HCT116 (cell line): ENCODE measurements around the gene FA2H.

Source experiments
- CEBPB ChIP-seq: IDR thresholded peaks from 2 replicates; pipeline ENCODE4 v1.6.1; 2012; ENCODE audit warnings: low read depth
- EZH2phosphoT487 ChIP-seq: fragments of 200-600 bp; IDR thresholded peaks from 2 replicates; pipeline ENCODE4 v1.6.1; 2018; ENCODE audit warnings: antibody characterized with exemption, borderline replicate concordance
- POLR2A ChIP-seq: IDR thresholded peaks from 2 replicates; pipeline ENCODE4 v1.7.0; 2011; ENCODE audit warnings: borderline replicate concordance; ENCODE audit not compliant: insufficient read depth, insufficient read length; ENCODE audit errors: extremely low read depth
- POLR2AphosphoS5 ChIP-seq: IDR thresholded peaks from 2 replicates; pipeline ENCODE4 v1.6.1; 2011; ENCODE audit warnings: mild to moderate bottlenecking, low read depth, low read length, moderate library complexity
- SIN3A ChIP-seq: IDR thresholded peaks from 2 replicates; pipeline ENCODE4 v1.6.1; 2012; ENCODE audit warnings: low read depth
- TCF7L2 ChIP-seq: IDR thresholded peaks from 2 replicates; pipeline ENCODE4 v1.7.0; 2011; ENCODE audit warnings: borderline replicate concordance, inconsistent platforms; ENCODE audit not compliant: insufficient read depth, insufficient read length; ENCODE audit errors: extremely low read depth
- ZNF274 ChIP-seq: fragments of 200-500 bp; sonication (Bioruptor generic); IDR thresholded peaks from 2 replicates; pipeline ENCODE4 v1.6.1; 2014; ENCODE audit warnings: mild to moderate bottlenecking, low read depth, low read length, inconsistent platforms
- TF ChIP-seq, protein P1 (sequence below), 3 experiments: fragments of 200-600 bp in 1 of 3; sonication (generic) in 1 of 3; IDR thresholded peaks in 2 of 3; conservative IDR thresholded peaks in 1 of 3; 2 replicates each; pipeline ENCODE4 v1.5.1; 2012 to 2017; ENCODE audit warnings: low read depth in 2 of 3, low read length in 2 of 3, antibody characterized with exemption in 1 of 3, borderline replicate concordance in 1 of 3, control low read depth in 1 of 3, mild to moderate bottlenecking in 1 of 3, mixed read lengths in 1 of 3, mixed run types in 1 of 3, moderate library complexity in 1 of 3; ENCODE audit not compliant: insufficient read depth in 1 of 3
- TF ChIP-seq, protein P2 (sequence below): IDR thresholded peaks from 2 replicates; pipeline ENCODE4 v1.6.1; 2012

DNA sequence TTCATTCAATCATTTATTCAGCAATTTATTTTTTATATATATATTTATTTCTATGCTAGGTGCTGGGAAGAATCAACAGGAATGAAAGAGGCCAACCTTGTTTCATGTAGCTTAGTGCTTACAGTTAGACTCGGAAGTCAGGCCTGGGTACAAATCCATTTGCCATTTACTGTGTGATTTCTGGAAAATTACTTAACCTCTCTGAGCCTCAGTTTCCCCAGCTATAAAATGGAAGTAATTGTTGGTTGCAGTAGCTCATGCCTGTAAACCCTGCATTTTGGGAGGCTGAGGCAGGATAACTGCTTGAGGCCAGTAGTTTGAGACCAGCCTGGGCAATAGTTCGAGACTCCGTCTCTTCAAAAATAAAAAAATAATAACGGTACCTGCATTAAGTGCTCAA lies 46.7 kb downstream of the FA2H start:
- TF ChIP-seq, protein P1, sequence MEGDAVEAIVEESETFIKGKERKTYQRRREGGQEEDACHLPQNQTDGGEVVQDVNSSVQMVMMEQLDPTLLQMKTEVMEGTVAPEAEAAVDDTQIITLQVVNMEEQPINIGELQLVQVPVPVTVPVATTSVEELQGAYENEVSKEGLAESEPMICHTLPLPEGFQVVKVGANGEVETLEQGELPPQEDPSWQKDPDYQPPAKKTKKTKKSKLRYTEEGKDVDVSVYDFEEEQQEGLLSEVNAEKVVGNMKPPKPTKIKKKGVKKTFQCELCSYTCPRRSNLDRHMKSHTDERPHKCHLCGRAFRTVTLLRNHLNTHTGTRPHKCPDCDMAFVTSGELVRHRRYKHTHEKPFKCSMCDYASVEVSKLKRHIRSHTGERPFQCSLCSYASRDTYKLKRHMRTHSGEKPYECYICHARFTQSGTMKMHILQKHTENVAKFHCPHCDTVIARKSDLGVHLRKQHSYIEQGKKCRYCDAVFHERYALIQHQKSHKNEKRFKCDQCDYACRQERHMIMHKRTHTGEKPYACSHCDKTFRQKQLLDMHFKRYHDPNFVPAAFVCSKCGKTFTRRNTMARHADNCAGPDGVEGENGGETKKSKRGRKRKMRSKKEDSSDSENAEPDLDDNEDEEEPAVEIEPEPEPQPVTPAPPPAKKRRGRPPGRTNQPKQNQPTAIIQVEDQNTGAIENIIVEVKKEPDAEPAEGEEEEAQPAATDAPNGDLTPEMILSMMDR (IDR thresholded peaks at IDR 0.05 in 2 of 3, conservative IDR thresholded peaks at IDR 0.05 in 1 of 3; ENCODE audit: borderline replicate concordance in 1 of 3, insufficient read depth in 1 of 3, low read depth in 2 of 3, low read length in 2 of 3): no peak
- TF ChIP-seq POLR2A (no peak), POLR2AphosphoS5 (no peak), ZNF274 (no peak), EZH2phosphoT487 (no peak), SIN3A (no peak), TCF7L2 (no peak), CEBPB (no peak)
- TF ChIP-seq, protein P2, sequence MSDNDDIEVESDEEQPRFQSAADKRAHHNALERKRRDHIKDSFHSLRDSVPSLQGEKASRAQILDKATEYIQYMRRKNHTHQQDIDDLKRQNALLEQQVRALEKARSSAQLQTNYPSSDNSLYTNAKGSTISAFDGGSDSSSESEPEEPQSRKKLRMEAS: no peak
